SU-DHL-6 (cell line): ENCODE results near the gene NCKAP5.

Experiments
- CTCF ChIP-seq: fragments of 200-600 bp; sonication (generic); IDR thresholded peaks from one replicate; pipeline ENCODE4 v1.5.1; 2017; ENCODE audit warnings: antibody characterized with exemption, mild to moderate bottlenecking, low read length, moderate library complexity; ENCODE audit not compliant: insufficient read depth, poor library complexity, severe bottlenecking
- EZH2phosphoT487 ChIP-seq: fragments of 200-600 bp; sonication (generic), shearing (Covaris generic); conservative IDR thresholded peaks from 2 replicates; pipeline ENCODE4 v1.6.1; 2018; ENCODE audit warnings: mild to moderate bottlenecking, antibody characterized with exemption, low read length, moderate library complexity, mixed read lengths

- no peak for TF ChIP-seq EZH2phosphoT487
- TF ChIP-seq CTCF = no peak
These were observed 936.1 kb downstream of the NCKAP5 start for GRCh38 chr2:132632000-132632649.
